Measurements from ENCODE around the gene SLC6A5. TPM values are rescaled to one million over a fixed set of nuclear protein-coding genes. Genes with fewer than 3 reads are reported as not detected.

Gene SLC6A5
- total RNA-seq, 2 experiments from 2014 or later = not detected

- H3K4me3 Mint-ChIP-seq = no peak overlapping the region
- no peaks in the 10 kb centered on the region for H3K4me1 ChIP-seq (ENCODE audit: insufficient read depth, low read length)
- H3K36me3 ChIP-seq (ENCODE audit: insufficient read depth, low read length) = no peaks in the 10 kb centered on the region
- H3K4me3 ChIP-seq (ENCODE audit: low read length) = no peak overlapping the region
- peaks cover 2 to 3% of the 10 kb centered on the region in 2 experiments for H3K27me3 ChIP-seq (ENCODE audit: control insufficient read depth in 1 of 2, insufficient read depth in 2 of 2, low read length in 2 of 2)
- ChIA-PET CTCF (no interaction called here), POLR2A (no interaction called here)
- intact Hi-C loops (cut with DNase I, micrococcal nuclease) = no loop called here
- no peak for TF ChIP-seq CTCF (IDR thresholded peaks at IDR 0.05)
- no peaks in the 10 kb centered on the region for H3K9me3 ChIP-seq (ENCODE audit: control insufficient read depth in 1 of 2, insufficient read depth in 1 of 2, low read length in 2 of 2)
- DNase-seq (no peak), ATAC-seq (ENCODE audit: poor library complexity) (no peak)
- no peak overlapping the region for H3K27ac Mint-ChIP-seq
- H3K9me3 Mint-ChIP-seq = no peaks in the 10 kb centered on the region
- no peaks in the 10 kb centered on the region for H3K4me1 Mint-ChIP-seq (ENCODE audit: low read depth)
- H3K27me3 Mint-ChIP-seq = peaks cover 35% of the 10 kb centered on the region
- H3K36me3 Mint-ChIP-seq (ENCODE audit: low read depth) = no peaks in the 10 kb centered on the region
- H3K27ac ChIP-seq (ENCODE audit: low read depth in 1 of 2, low read length in 2 of 2) = no peak overlapping the region
These were observed 23.8 kb downstream of the SLC6A5 start for GRCh38 chr11:20623252-20623651.

- no peak overlapping the region for H3K27ac ChIP-seq (ENCODE audit: low read depth in 1 of 2, low read length in 2 of 2)
- Mint-ChIP-seq H3K4me3 (no peak overlapping the region), H3K36me3 (ENCODE audit: low read depth) (no peaks in the 10 kb centered on the region), H3K9me3 (peaks cover 4% of the 10 kb centered on the region), H3K27ac (no peak overlapping the region), H3K4me1 (ENCODE audit: low read depth) (no peaks in the 10 kb centered on the region), H3K27me3 (peaks cover 35% of the 10 kb centered on the region)
- intact Hi-C loops (cut with DNase I, micrococcal nuclease) = no loop called here
- ATAC-seq (ENCODE audit: poor library complexity) (no peak), DNase-seq (no peak)
- H3K9me3 ChIP-seq (ENCODE audit: control insufficient read depth in 1 of 2, insufficient read depth in 1 of 2, low read length in 2 of 2) = no peaks in the 10 kb centered on the region
- no peak overlapping the region for H3K4me3 ChIP-seq (ENCODE audit: low read length)
- H3K36me3 ChIP-seq (ENCODE audit: insufficient read depth, low read length) = no peaks in the 10 kb centered on the region
- ChIA-PET CTCF (no interaction called here), POLR2A (no interaction called here)
- H3K27me3 ChIP-seq (ENCODE audit: control insufficient read depth in 1 of 2, insufficient read depth in 2 of 2, low read length in 2 of 2) = peaks cover 2 to 3% of the 10 kb centered on the region in 2 experiments
- no peak for TF ChIP-seq CTCF (IDR thresholded peaks at IDR 0.05)
- no peaks in the 10 kb centered on the region for H3K4me1 ChIP-seq (ENCODE audit: insufficient read depth, low read length)
These were observed 26.9 kb downstream of the SLC6A5 start for GRCh38 chr11:20626279-20626678.

GRCh38 chr11:20627026-20627425 lies 27.6 kb downstream of the SLC6A5 start:
- peaks cover 4% of the 10 kb centered on the region for H3K9me3 Mint-ChIP-seq
- DNase-seq = no peak
- no peak overlapping the region for H3K27ac Mint-ChIP-seq
- no peaks in the 10 kb centered on the region for H3K36me3 ChIP-seq (ENCODE audit: insufficient read depth, low read length)
- peaks cover 2 to 3% of the 10 kb centered on the region in 2 experiments for H3K27me3 ChIP-seq (ENCODE audit: control insufficient read depth in 1 of 2, insufficient read depth in 2 of 2, low read length in 2 of 2)
- POLR2A ChIA-PET = no interaction called here
- H3K27ac ChIP-seq (ENCODE audit: low read depth in 1 of 2, low read length in 2 of 2) = no peak overlapping the region
- H3K4me1 ChIP-seq (ENCODE audit: insufficient read depth, low read length) = no peaks in the 10 kb centered on the region
- TF ChIP-seq CTCF (IDR thresholded peaks at IDR 0.05) = no peak
- H3K4me1 Mint-ChIP-seq (ENCODE audit: low read depth) = no peaks in the 10 kb centered on the region
- no peak overlapping the region for H3K4me3 ChIP-seq (ENCODE audit: low read length)
- intact Hi-C loops (cut with DNase I, micrococcal nuclease) = no loop called here
- no peak overlapping the region for H3K4me3 Mint-ChIP-seq
- H3K9me3 ChIP-seq (ENCODE audit: control insufficient read depth in 1 of 2, insufficient read depth in 1 of 2, low read length in 2 of 2) = no peaks in the 10 kb centered on the region
- H3K36me3 Mint-ChIP-seq (ENCODE audit: low read depth) = no peaks in the 10 kb centered on the region
- ATAC-seq (ENCODE audit: poor library complexity) = no peak
- CTCF ChIA-PET = no interaction called here
- peaks cover 35% of the 10 kb centered on the region for H3K27me3 Mint-ChIP-seq
